ENCODE data around the gene SESTD1.

GRCh38 chr2:179266271-179266670 is 1.6 kb upstream of the SESTD1 start:
- TF ChIP-seq EZH2 (IDR thresholded peaks at IDR 0.05; ENCODE audit: borderline replicate concordance, insufficient read depth, low read length, poor library complexity, severe bottlenecking) (no peak), EP300 (conservative IDR thresholded peaks at IDR 0.05; ENCODE audit: poor library complexity, severe bottlenecking) (no peak), POLR2AphosphoS5 (IDR thresholded peaks at IDR 0.05) (no peak), MXI1 (conservative IDR thresholded peaks at IDR 0.05; ENCODE audit: poor library complexity, severe bottlenecking) (no peak), TAF1 (IDR thresholded peaks at IDR 0.05; ENCODE audit: low read depth) (no peak), RAD21 (conservative IDR thresholded peaks at IDR 0.05) (no peak), SMC3 (conservative IDR thresholded peaks at IDR 0.05; ENCODE audit: poor library complexity) (no peak)
- TF ChIP-seq, protein P1, sequence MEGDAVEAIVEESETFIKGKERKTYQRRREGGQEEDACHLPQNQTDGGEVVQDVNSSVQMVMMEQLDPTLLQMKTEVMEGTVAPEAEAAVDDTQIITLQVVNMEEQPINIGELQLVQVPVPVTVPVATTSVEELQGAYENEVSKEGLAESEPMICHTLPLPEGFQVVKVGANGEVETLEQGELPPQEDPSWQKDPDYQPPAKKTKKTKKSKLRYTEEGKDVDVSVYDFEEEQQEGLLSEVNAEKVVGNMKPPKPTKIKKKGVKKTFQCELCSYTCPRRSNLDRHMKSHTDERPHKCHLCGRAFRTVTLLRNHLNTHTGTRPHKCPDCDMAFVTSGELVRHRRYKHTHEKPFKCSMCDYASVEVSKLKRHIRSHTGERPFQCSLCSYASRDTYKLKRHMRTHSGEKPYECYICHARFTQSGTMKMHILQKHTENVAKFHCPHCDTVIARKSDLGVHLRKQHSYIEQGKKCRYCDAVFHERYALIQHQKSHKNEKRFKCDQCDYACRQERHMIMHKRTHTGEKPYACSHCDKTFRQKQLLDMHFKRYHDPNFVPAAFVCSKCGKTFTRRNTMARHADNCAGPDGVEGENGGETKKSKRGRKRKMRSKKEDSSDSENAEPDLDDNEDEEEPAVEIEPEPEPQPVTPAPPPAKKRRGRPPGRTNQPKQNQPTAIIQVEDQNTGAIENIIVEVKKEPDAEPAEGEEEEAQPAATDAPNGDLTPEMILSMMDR (IDR thresholded peaks at IDR 0.05; ENCODE audit: poor library complexity, severe bottlenecking), result no peak

Measured in neural cell (in vitro differentiated cells).